Esophagus squamous epithelium (tissue), 4 donors: ENCODE measurements around the gene PRSS57.

Experiments
- CTCF ChIP-seq, 6 experiments: fragments of 450-650 bp in 4 of 6; fragments of 200-600 bp in 2 of 6; sonication (generic) in 2 of 6; IDR thresholded peaks; one replicate each; pipeline ENCODE4 v1.5.1; 2016 to 2019; ENCODE audit warnings: antibody characterized with exemption in 6 of 6, mild to moderate bottlenecking in 4 of 6, moderate library complexity in 4 of 6
- POLR2A ChIP-seq, 4 donors: fragments of 450-650 bp; IDR thresholded peaks; one replicate each; pipeline ENCODE4 v1.6.1; 2017; ENCODE audit warnings: antibody characterized with exemption in 4 of 4, mild to moderate bottlenecking in 4 of 4, moderate library complexity in 3 of 4

- TF ChIP-seq CTCF (IDR thresholded peaks at IDR 0.05) (no peak), POLR2A (IDR thresholded peaks at IDR 0.05) (no peak)
Measured at GRCh38 chr19:652467-653389, 42.5 kb downstream of the PRSS57 start.
